ENCODE results near the gene HNRNPL.
A peak's percentile ranks its signal among the peaks of the same experiment; 100 is the strongest.
"Not testable (repeated sequence)": the region's sequence is repeated elsewhere in the genome, so short reads cannot be mapped to it uniquely, and the experiment has no call there.

Gene HNRNPL

GRCh38 chr19:38878575-38879399 is 29.0 kb upstream of the HNRNPL start:
- no peak overlapping the region for H3K27ac ChIP-seq
- H3K4me1 ChIP-seq = no peaks in the 10 kb centered on the region
- no peak overlapping the region for H3K9ac ChIP-seq
- H3K4me2 ChIP-seq (ENCODE audit: low read length) = no peak overlapping the region
- no peaks in the 10 kb centered on the region for H3K79me2 ChIP-seq
- TF ChIP-seq CTCF (IDR thresholded peaks at IDR 0.05) = no peak
- H3K9me3 ChIP-seq (ENCODE audit: control insufficient read depth, low read length) = no peaks in the 10 kb centered on the region
- no peak overlapping the region for H3K4me3 ChIP-seq (ENCODE audit: low read depth, low read length)
- H3K27me3 ChIP-seq (ENCODE audit: control insufficient read depth, insufficient read depth, low read length) = no peaks in the 10 kb centered on the region
- no peaks in the 10 kb centered on the region for H3K36me3 ChIP-seq (ENCODE audit: control insufficient read depth, insufficient read depth, low read length)
- no peak overlapping the region for H2AFZ ChIP-seq

- TF ChIP-seq CTCF (IDR thresholded peaks at IDR 0.05) = no peak
- H3K4me1 ChIP-seq = no peaks in the 10 kb centered on the region
- H3K27me3 ChIP-seq (ENCODE audit: control insufficient read depth, insufficient read depth, low read length) = no peaks in the 10 kb centered on the region
- no peak within 1 kb of the TSS for H3K4me2 ChIP-seq (ENCODE audit: low read length)
- H3K79me2 ChIP-seq = no peaks in the 10 kb centered on the region
- no peaks in the 10 kb centered on the region for H3K9me3 ChIP-seq (ENCODE audit: control insufficient read depth, low read length)
- H3K36me3 ChIP-seq (ENCODE audit: control insufficient read depth, insufficient read depth, low read length) = no peaks in the 10 kb centered on the region
- H3K9ac ChIP-seq = no peak within 1 kb of the TSS
- H2AFZ ChIP-seq = no peak within 1 kb of the TSS
- H3K27ac ChIP-seq = no peak within 1 kb of the TSS
- H3K4me3 ChIP-seq (ENCODE audit: low read depth, low read length) = no peak within 1 kb of the TSS
These were observed 28.2 kb upstream of the HNRNPL start, which contains the start of gene RINL for GRCh38 chr19:38877781-38878574. Gene RINL, minus strand, starts transcription at chr19:38878275. Its CDS starts 1,533 bp downstream, at chr19:38876742.

- H3K4me3 ChIP-seq (ENCODE audit: low read depth, low read length) = no peak overlapping the region
- H3K4me2 ChIP-seq (ENCODE audit: low read length) = no peak overlapping the region
- H3K4me1 ChIP-seq = no peaks in the 10 kb centered on the region
- H3K27ac ChIP-seq = no peak overlapping the region
- TF ChIP-seq CTCF (IDR thresholded peaks at IDR 0.05) = no peak
- H3K9ac ChIP-seq = no peak overlapping the region
- no peaks in the 10 kb centered on the region for H3K27me3 ChIP-seq (ENCODE audit: control insufficient read depth, insufficient read depth, low read length)
- H3K9me3 ChIP-seq (ENCODE audit: control insufficient read depth, low read length) = no peaks in the 10 kb centered on the region
- no peaks in the 10 kb centered on the region for H3K36me3 ChIP-seq (ENCODE audit: control insufficient read depth, insufficient read depth, low read length)
- H3K79me2 ChIP-seq = no peaks in the 10 kb centered on the region
- H2AFZ ChIP-seq = no peak overlapping the region
These were observed 26.0 kb upstream of the HNRNPL start for GRCh38 chr19:38875656-38876395.

GRCh38 chr19:38873400-38873799 is 23.6 kb upstream of the HNRNPL start:
- not testable (repeated sequence) for H2AFZ ChIP-seq; H3K4me2 ChIP-seq (ENCODE audit: low read length); H3K27ac ChIP-seq; H3K36me3 ChIP-seq (ENCODE audit: control insufficient read depth, insufficient read depth, low read length); H3K79me2 ChIP-seq; H3K27me3 ChIP-seq (ENCODE audit: control insufficient read depth, insufficient read depth, low read length); H3K9me3 ChIP-seq (ENCODE audit: control insufficient read depth, low read length); H3K4me1 ChIP-seq; H3K9ac ChIP-seq; H3K4me3 ChIP-seq (ENCODE audit: low read depth, low read length)

- Histone ChIP-seq H3K36me3 (ENCODE audit: control insufficient read depth, insufficient read depth, low read length) (no peaks in the 10 kb centered on the region), H3K27ac (no peak overlapping the region), H3K9ac (no peak overlapping the region), H2AFZ (peak overlapping the region; percentile 74), H3K4me1 (peaks cover 2% of the 10 kb centered on the region), H3K9me3 (ENCODE audit: control insufficient read depth, low read length) (no peaks in the 10 kb centered on the region), H3K79me2 (no peaks in the 10 kb centered on the region), H3K4me3 (ENCODE audit: low read depth, low read length) (no peak overlapping the region), H3K4me2 (ENCODE audit: low read length) (peak overlapping the region; percentile 95), H3K27me3 (ENCODE audit: control insufficient read depth, insufficient read depth, low read length) (no peaks in the 10 kb centered on the region)
- TF ChIP-seq CTCF (IDR thresholded peaks at IDR 0.05) = no peak
These were observed 20.8 kb upstream of the HNRNPL start for GRCh38 chr19:38870612-38871011.
